ENCODE measurements around the gene FOXQ1. TPM values are rescaled to one million over a fixed set of nuclear protein-coding genes. Genes with fewer than 3 reads are reported as not detected.

Gene FOXQ1
- total RNA-seq, 1 experiment from 2014 or later, result 46.1 TPM

DNA sequence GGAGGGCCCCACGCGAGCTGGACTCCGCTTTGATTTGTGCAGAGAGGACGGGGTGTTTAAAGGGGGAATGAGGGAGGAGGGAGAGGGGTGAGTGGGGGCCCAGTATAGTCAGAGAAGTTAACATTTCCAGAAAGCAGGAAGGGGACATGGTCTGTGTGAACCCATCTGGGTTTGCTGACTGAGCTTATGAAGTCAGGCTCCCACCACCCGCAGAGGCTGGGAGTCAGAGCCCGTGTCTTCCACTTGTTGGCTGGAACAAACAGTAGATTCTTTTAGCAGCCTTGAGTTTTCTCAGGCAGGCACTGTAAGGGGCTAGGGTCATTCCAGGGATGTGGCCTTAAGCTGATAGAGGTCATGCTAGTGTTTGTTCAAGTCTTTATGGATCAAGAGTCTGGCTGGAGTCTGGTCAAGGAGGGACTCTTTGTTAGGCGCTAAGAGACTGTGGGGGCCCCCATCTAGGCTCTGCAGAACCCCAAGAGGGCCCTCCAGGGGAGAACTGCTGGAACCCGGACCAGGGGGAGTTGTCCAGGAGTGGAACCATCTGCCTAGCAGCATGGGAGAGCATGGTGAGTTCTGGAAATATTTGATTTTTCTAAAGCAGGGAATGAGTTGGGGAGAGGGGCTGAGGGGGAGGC lies 31.1 kb upstream of the FOXQ1 start:
- Mint-ChIP-seq H3K27ac (ENCODE audit: unreplicated experiment) (peak overlapping the region; percentile 11), H3K4me1 (ENCODE audit: low read depth, unreplicated experiment) (no peaks in the 10 kb centered on the region), H3K9me3 (ENCODE audit: low read depth, unreplicated experiment) (peaks cover 2% of the 10 kb centered on the region), H3K36me3 (ENCODE audit: insufficient read depth, unreplicated experiment) (no peaks in the 10 kb centered on the region), H3K27me3 (ENCODE audit: unreplicated experiment) (no peaks in the 10 kb centered on the region), H3K4me3 (ENCODE audit: low read depth, unreplicated experiment) (no peak overlapping the region)
- no TSS peak for BruUV-seq (replicated peaks)
- TF ChIP-seq, protein P1, sequence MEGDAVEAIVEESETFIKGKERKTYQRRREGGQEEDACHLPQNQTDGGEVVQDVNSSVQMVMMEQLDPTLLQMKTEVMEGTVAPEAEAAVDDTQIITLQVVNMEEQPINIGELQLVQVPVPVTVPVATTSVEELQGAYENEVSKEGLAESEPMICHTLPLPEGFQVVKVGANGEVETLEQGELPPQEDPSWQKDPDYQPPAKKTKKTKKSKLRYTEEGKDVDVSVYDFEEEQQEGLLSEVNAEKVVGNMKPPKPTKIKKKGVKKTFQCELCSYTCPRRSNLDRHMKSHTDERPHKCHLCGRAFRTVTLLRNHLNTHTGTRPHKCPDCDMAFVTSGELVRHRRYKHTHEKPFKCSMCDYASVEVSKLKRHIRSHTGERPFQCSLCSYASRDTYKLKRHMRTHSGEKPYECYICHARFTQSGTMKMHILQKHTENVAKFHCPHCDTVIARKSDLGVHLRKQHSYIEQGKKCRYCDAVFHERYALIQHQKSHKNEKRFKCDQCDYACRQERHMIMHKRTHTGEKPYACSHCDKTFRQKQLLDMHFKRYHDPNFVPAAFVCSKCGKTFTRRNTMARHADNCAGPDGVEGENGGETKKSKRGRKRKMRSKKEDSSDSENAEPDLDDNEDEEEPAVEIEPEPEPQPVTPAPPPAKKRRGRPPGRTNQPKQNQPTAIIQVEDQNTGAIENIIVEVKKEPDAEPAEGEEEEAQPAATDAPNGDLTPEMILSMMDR (IDR thresholded peaks at IDR 0.05; ENCODE audit: unreplicated experiment), result no peak
- intact Hi-C loops (cut with micrococcal nuclease; ENCODE audit: unreplicated experiment), result no loop called here
- CTCF ChIA-PET, result no interaction called here
- DNase-seq, result no peak

DNA sequence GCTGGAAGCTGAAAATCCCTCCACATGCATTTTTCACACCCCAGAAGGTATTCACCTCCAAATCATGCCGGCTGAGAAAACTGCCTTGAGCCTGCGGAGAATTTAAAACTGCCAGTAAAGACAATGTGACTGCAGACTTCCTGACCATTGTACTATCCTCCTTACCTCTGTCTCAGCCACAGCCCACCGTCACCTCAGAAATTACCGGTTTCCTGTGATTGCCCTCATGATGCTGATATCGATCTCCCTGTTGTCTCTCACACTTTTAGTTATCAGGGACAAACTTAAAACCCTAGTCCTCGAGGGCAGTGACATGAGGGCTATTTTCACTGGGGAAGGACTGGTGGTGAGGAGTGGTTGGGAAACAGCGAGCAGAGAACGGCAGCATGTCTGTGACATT lies 30.2 kb upstream of the FOXQ1 start:
- BruUV-seq (replicated peaks), result no TSS peak
- intact Hi-C loops (cut with micrococcal nuclease; ENCODE audit: unreplicated experiment), result no loop called here
- TF ChIP-seq, protein P1 (IDR thresholded peaks at IDR 0.05; ENCODE audit: unreplicated experiment), result no peak
- DNase-seq, result no peak
- no peaks in the 10 kb centered on the region for H3K9me3 Mint-ChIP-seq (ENCODE audit: low read depth, unreplicated experiment)
- H3K36me3 Mint-ChIP-seq (ENCODE audit: insufficient read depth, unreplicated experiment), result peaks cover 2% of the 10 kb centered on the region
- H3K4me1 Mint-ChIP-seq (ENCODE audit: low read depth, unreplicated experiment), result peaks cover 7% of the 10 kb centered on the region
- no peak overlapping the region for H3K4me3 Mint-ChIP-seq (ENCODE audit: low read depth, unreplicated experiment)
- H3K27ac Mint-ChIP-seq (ENCODE audit: unreplicated experiment), result no peak overlapping the region
- no peaks in the 10 kb centered on the region for H3K27me3 Mint-ChIP-seq (ENCODE audit: unreplicated experiment)
- CTCF ChIA-PET, result no interaction called here

DNA sequence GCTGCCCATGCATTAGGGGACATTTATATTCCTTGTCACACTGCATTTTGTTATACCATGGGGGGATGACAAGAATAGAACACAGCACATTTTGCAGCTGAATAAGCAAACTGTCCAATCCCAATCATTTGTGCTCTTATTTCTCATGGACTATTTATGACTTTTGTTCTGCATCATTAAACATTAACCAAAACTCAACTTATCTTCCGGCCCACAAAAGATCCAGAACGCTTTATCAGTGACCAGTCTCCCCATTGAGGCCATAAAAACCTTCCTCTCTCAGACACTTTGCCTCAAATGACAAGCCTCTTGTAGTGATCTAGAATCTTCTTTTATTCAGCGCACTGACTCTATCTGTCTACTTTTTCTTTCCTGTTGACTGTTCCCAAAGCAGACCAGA lies 28.4 kb upstream of the FOXQ1 start:
- BruUV-seq (replicated peaks), result no TSS peak
- Mint-ChIP-seq H3K4me1 (ENCODE audit: low read depth, unreplicated experiment) (peaks cover 21% of the 10 kb centered on the region), H3K36me3 (ENCODE audit: insufficient read depth, unreplicated experiment) (peaks cover 10% of the 10 kb centered on the region), H3K4me3 (ENCODE audit: low read depth, unreplicated experiment) (no peak overlapping the region), H3K27ac (ENCODE audit: unreplicated experiment) (no peak overlapping the region), H3K9me3 (ENCODE audit: low read depth, unreplicated experiment) (no peaks in the 10 kb centered on the region), H3K27me3 (ENCODE audit: unreplicated experiment) (no peaks in the 10 kb centered on the region)
- TF ChIP-seq, protein P1 (IDR thresholded peaks at IDR 0.05; ENCODE audit: unreplicated experiment), result no peak
- intact Hi-C loops (cut with micrococcal nuclease; ENCODE audit: unreplicated experiment), result no loop called here
- CTCF ChIA-PET, result no interaction called here
- no peak for DNase-seq

DNA sequence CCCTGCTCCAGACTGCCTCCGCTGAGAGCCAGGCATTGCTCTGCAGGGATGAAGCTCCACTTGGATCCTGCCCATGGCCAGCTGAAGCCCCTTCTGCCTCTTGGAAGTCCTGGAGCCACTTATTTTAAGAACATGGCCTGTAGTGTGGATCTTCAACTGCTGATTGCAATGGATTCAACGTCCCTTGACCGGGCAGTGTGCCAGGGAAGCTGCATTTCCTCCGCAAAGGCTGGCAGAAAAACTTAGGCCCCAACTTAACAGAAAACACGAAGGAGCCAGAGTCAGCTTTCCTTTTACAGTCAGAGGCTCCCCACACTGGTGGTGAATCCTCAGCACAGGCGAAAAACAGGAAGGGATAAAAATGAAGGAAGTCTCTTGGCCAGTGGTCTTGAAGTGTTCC lies 26.3 kb upstream of the FOXQ1 start:
- no peaks in the 10 kb centered on the region for H3K27me3 Mint-ChIP-seq (ENCODE audit: unreplicated experiment)
- TF ChIP-seq, protein P1 (IDR thresholded peaks at IDR 0.05; ENCODE audit: unreplicated experiment), result no peak
- H3K9me3 Mint-ChIP-seq (ENCODE audit: low read depth, unreplicated experiment), result no peaks in the 10 kb centered on the region
- intact Hi-C loops (cut with micrococcal nuclease; ENCODE audit: unreplicated experiment), result no loop called here
- peaks cover 10% of the 10 kb centered on the region for H3K36me3 Mint-ChIP-seq (ENCODE audit: insufficient read depth, unreplicated experiment)
- CTCF ChIA-PET, result interaction anchor here (0.6 kb wide), 1 partner anchor 15 kb away, joined by 4 read pairs; no protein-coding TSS in a partner anchor
- no peak overlapping the region for H3K4me3 Mint-ChIP-seq (ENCODE audit: low read depth, unreplicated experiment)
- no TSS peak for BruUV-seq (replicated peaks)
- H3K27ac Mint-ChIP-seq (ENCODE audit: unreplicated experiment), result no peak overlapping the region
- peaks cover 25% of the 10 kb centered on the region for H3K4me1 Mint-ChIP-seq (ENCODE audit: low read depth, unreplicated experiment)
- no peak for DNase-seq

All from Calu3 (cell line).